Ishikawa (cell line): ENCODE measurements around the gene ZCCHC24.
A peak's percentile ranks its signal among the peaks of the same experiment; 100 is the strongest.

Experiments used
- CEBPB ChIP-seq: IDR thresholded peaks from 2 replicates; pipeline ENCODE4 v1.6.1; 2012
- CREB1 ChIP-seq: IDR thresholded peaks from 2 replicates; pipeline ENCODE4 v1.6.1; 2012; ENCODE audit warnings: low read depth
- EGR1 ChIP-seq: IDR thresholded peaks from 2 replicates; pipeline ENCODE4 v1.6.1; 2012
- EP300 ChIP-seq: IDR thresholded peaks from 2 replicates; pipeline ENCODE4 v1.6.1; 2012; ENCODE audit warnings: borderline replicate concordance
- FOXM1 ChIP-seq: IDR thresholded peaks from 2 replicates; pipeline ENCODE4 v1.6.1; 2012; ENCODE audit warnings: low read depth, borderline replicate concordance
- MAX ChIP-seq: IDR thresholded peaks from 2 replicates; pipeline ENCODE4 v1.6.1; 2012
- NFIC ChIP-seq: IDR thresholded peaks from 2 replicates; pipeline ENCODE4 v1.6.1; 2012
- RAD21 ChIP-seq: IDR thresholded peaks from 2 replicates; pipeline ENCODE4 v1.6.1; 2012; ENCODE audit warnings: low read depth
- REST ChIP-seq: IDR thresholded peaks from 2 replicates; pipeline ENCODE4 v1.6.1; 2012; ENCODE audit warnings: low read depth, mild to moderate bottlenecking
- TAF1 ChIP-seq: IDR thresholded peaks from 2 replicates; pipeline ENCODE4 v1.6.1; 2012; ENCODE audit warnings: low read depth, mild to moderate bottlenecking
- TEAD4 ChIP-seq: IDR thresholded peaks from 2 replicates; pipeline ENCODE4 v1.6.1; 2012
- USF1 ChIP-seq: IDR thresholded peaks from 2 replicates; pipeline ENCODE4 v1.6.1; 2012
- YY1 ChIP-seq: IDR thresholded peaks from 2 replicates; pipeline ENCODE4 v1.6.1; 2012; ENCODE audit warnings: low read depth
- ZBTB7A ChIP-seq: IDR thresholded peaks from 2 replicates; pipeline ENCODE4 v1.6.1; 2012; ENCODE audit warnings: low read depth

GRCh38 chr10:79488870-79489269 is 43.4 kb upstream of the ZCCHC24 start:
- TF ChIP-seq MAX (0 out of 2 replicates have a peak, but pooled peaks have one; percentile 20), TAF1 (no peak), FOXM1 (no peak), EP300 (no peak), REST (no peak), RAD21 (no peak), USF1 (peak; percentile 79), CREB1 (no peak), CEBPB (no peak), NFIC (no peak), EGR1 (no peak), YY1 (no peak), ZBTB7A (no peak), TEAD4 (no peak)
